RPMI8226 (cell line): ENCODE data around the gene SLC9A2.

ENCODE experiments used
- DNase-seq: peaks from one replicate; pipeline ENCODE4 v3.0.0-alpha.2; 2015

The SLC9A2 gene

GRCh38 chr2:102619414-102620319 lies at the start of gene SLC9A2:
Gene SLC9A2 (plus strand): TSS chr2:102619553. CDS start chr2:102619849, 296 bp downstream.
- peak; percentile 8 for DNase-seq

- DNase-seq: no peak
Observed at GRCh38 chr2:102575888-102576287, 43.5 kb upstream of the SLC9A2 start.

- DNase-seq: no peak
Observed at GRCh38 chr2:102578376-102578775, 41.0 kb upstream of the SLC9A2 start.

GRCh38 chr2:102581911-102582310 lies 37.4 kb upstream of the SLC9A2 start:
- no peak for DNase-seq

- DNase-seq: no peak
Observed at GRCh38 chr2:102582845-102583244, 36.5 kb upstream of the SLC9A2 start.

GRCh38 chr2:102585847-102586404 lies 33.4 kb upstream of the SLC9A2 start:
- no peak for DNase-seq

GRCh38 chr2:102588213-102588939 lies 31.0 kb upstream of the SLC9A2 start:
- DNase-seq: no peak

- no peak for DNase-seq
Observed at GRCh38 chr2:102589444-102589843, 29.9 kb upstream of the SLC9A2 start.

- DNase-seq: no peak
Observed at GRCh38 chr2:102591491-102592045, 27.8 kb upstream of the SLC9A2 start.

- DNase-seq: no peak
Observed at GRCh38 chr2:102592601-102593000, 26.8 kb upstream of the SLC9A2 start.

GRCh38 chr2:102593516-102593915 lies 25.8 kb upstream of the SLC9A2 start:
- DNase-seq: no peak

GRCh38 chr2:102594445-102595016 lies 24.8 kb upstream of the SLC9A2 start:
- no peak for DNase-seq

GRCh38 chr2:102597788-102598187 lies 21.6 kb upstream of the SLC9A2 start:
- no peak for DNase-seq

- DNase-seq: no peak
Observed at GRCh38 chr2:102599486-102599885, 19.9 kb upstream of the SLC9A2 start.

GRCh38 chr2:102601730-102602129 lies 17.6 kb upstream of the SLC9A2 start:
- no peak for DNase-seq

GRCh38 chr2:102603904-102604303 lies 15.4 kb upstream of the SLC9A2 start:
- no peak for DNase-seq

GRCh38 chr2:102604769-102605168 lies 14.6 kb upstream of the SLC9A2 start:
- DNase-seq: peak; percentile 13

- DNase-seq: no peak
Observed at GRCh38 chr2:102606353-102606752, 13.0 kb upstream of the SLC9A2 start.

- DNase-seq: peak; percentile 69
Observed at GRCh38 chr2:102615620-102616436, 3.5 kb upstream of the SLC9A2 start.

- DNase-seq: no peak
Observed at GRCh38 chr2:102618452-102619413, 620 bp upstream of the SLC9A2 start.

- peak; percentile 29 for DNase-seq
Observed at GRCh38 chr2:102620332-102620731, 979 bp downstream of the SLC9A2 start.
